Measurements from ENCODE around the gene SURF1.

DNA sequence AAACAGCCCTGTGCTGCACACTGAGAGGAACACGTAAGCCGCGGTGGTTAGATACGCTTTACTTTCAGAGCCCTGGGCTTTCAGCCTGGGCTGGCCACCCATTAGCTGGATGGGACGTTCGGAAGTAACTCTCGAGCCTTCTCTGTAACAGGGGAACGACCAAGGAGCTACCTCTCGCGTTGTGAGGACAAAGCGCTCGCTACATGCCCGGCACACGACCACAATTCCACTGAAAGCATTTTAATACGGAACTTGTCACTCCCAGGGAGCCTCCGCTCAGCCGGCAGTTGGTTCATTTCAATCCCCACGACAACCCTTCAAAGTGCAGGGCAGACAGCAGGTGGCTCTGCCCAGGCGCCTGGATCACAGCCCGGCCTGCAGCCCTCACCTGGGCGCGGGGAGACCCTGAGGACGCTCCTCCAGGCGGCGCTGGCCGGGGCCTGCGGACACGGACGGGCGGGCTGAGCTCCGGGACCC is 368 bp downstream of the SURF1 start:
- TF ChIP-seq, protein P1, sequence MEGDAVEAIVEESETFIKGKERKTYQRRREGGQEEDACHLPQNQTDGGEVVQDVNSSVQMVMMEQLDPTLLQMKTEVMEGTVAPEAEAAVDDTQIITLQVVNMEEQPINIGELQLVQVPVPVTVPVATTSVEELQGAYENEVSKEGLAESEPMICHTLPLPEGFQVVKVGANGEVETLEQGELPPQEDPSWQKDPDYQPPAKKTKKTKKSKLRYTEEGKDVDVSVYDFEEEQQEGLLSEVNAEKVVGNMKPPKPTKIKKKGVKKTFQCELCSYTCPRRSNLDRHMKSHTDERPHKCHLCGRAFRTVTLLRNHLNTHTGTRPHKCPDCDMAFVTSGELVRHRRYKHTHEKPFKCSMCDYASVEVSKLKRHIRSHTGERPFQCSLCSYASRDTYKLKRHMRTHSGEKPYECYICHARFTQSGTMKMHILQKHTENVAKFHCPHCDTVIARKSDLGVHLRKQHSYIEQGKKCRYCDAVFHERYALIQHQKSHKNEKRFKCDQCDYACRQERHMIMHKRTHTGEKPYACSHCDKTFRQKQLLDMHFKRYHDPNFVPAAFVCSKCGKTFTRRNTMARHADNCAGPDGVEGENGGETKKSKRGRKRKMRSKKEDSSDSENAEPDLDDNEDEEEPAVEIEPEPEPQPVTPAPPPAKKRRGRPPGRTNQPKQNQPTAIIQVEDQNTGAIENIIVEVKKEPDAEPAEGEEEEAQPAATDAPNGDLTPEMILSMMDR (IDR thresholded peaks at IDR 0.05 in 2 of 3, conservative IDR thresholded peaks at IDR 0.05 in 1 of 3; ENCODE audit: borderline replicate concordance in 1 of 3, insufficient read depth in 1 of 3, low read depth in 2 of 3, low read length in 2 of 3): no peak
- TF ChIP-seq POLR2A (IDR thresholded peaks at IDR 0.05; ENCODE audit: borderline replicate concordance, extremely low read depth, insufficient read depth, insufficient read length): no peak
- TF ChIP-seq POLR2AphosphoS5 (IDR thresholded peaks at IDR 0.05; ENCODE audit: low read depth, low read length): no peak
- no peak for TF ChIP-seq SP1 (IDR thresholded peaks at IDR 0.05; ENCODE audit: low read depth)
- TF ChIP-seq EZH2 (IDR thresholded peaks at IDR 0.05): no peak
- no peak for TF ChIP-seq TCF7L2 (IDR thresholded peaks at IDR 0.05; ENCODE audit: borderline replicate concordance, extremely low read depth, insufficient read depth, insufficient read length)
- TF ChIP-seq ZFX (IDR thresholded peaks at IDR 0.05): peak; percentile 47; the same call in 1 of the 2 replicates
- TF ChIP-seq SRF (IDR thresholded peaks at IDR 0.05; ENCODE audit: low read depth): no peak
- TF ChIP-seq JUND (IDR thresholded peaks at IDR 0.05): no peak
- no peak for TF ChIP-seq EGR1 (IDR thresholded peaks at IDR 0.05; ENCODE audit: low read depth)
- TF ChIP-seq, protein P2, sequence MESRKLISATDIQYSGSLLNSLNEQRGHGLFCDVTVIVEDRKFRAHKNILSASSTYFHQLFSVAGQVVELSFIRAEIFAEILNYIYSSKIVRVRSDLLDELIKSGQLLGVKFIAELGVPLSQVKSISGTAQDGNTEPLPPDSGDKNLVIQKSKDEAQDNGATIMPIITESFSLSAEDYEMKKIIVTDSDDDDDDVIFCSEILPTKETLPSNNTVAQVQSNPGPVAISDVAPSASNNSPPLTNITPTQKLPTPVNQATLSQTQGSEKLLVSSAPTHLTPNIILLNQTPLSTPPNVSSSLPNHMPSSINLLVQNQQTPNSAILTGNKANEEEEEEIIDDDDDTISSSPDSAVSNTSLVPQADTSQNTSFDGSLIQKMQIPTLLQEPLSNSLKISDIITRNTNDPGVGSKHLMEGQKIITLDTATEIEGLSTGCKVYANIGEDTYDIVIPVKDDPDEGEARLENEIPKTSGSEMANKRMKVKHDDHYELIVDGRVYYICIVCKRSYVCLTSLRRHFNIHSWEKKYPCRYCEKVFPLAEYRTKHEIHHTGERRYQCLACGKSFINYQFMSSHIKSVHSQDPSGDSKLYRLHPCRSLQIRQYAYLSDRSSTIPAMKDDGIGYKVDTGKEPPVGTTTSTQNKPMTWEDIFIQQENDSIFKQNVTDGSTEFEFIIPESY (IDR thresholded peaks at IDR 0.05; ENCODE audit: extremely low read depth, insufficient replicate concordance, low read length): no peak
- TF ChIP-seq RAD21 (IDR thresholded peaks at IDR 0.05; ENCODE audit: low read depth): no peak
- TF ChIP-seq YY1 (IDR thresholded peaks at IDR 0.05; ENCODE audit: extremely low read depth, insufficient replicate concordance, low read depth, low read length): no peak
- no peak for TF ChIP-seq EZH2phosphoT487 (IDR thresholded peaks at IDR 0.05; ENCODE audit: borderline replicate concordance)

Measured in HCT116 (cell line).